K562 (cell line): ENCODE data around the gene CEP85L. TPM values are rescaled to one million over a fixed set of nuclear protein-coding genes. Genes with fewer than 3 reads are reported as not detected.

Experiments used
- ATAC-seq: fragments of 200-7000 bp; cut with Tn5 transposase; 3 replicates; pipeline ENCODE4 v1.9.1; 2020; ENCODE audit warnings: moderate library complexity
- BruUV-seq: library from RNA; stranded (reverse); fragments of 400-500 nt; replicated peaks from 2 replicates; lab custom pipeline; 2021; lab: Mats Ljungman, UMichigan
- CTCF ChIA-PET: fragments of 300-600 bp; formaldehyde crosslinking; extraction: SDS; loops from one replicate; lab custom pipeline; 2021; ENCODE audit warnings: low intra/inter-chr PET ratio; lab: Yijun Ruan, JAX
- POLR2A ChIA-PET: fragments of 300-600, 350-650 bp; sonication (Branson Sonifier 250); formaldehyde crosslinking; extraction: SDS; loops from one replicate; lab custom pipeline; 2021; ENCODE audit warnings: antibody characterized with exemption, inconsistent platforms; lab: Yijun Ruan, JAX
- DNase-seq, 4 experiments: peaks; one replicate each; pipeline versions ENCODE4 v3.0.0 to v3.0.0-alpha.2; 2011 to 2018; ENCODE audit warnings: low spot score in 3 of 4, mixed read lengths in 3 of 4; ENCODE audit errors: extremely low read depth in 1 of 4
- FAIRE-seq: peaks from 2 replicates; lab custom pipeline; 2011; peaks lifted over from hg19 to GRCh38; lab: Jason Lieb, UNC
- H2AFZ ChIP-seq: 2 replicates; pipeline ENCODE4 v1.6.0; 2011; ENCODE audit warnings: low read depth, low read length, control low read depth, inconsistent platforms
- H3K27ac ChIP-seq: fragments of 200-600 bp; 3 replicates; pipeline ENCODE4 v1.8.0; 2011; ENCODE audit warnings: low read depth, mild to moderate bottlenecking, control low read depth, inconsistent platforms, low read length, moderate library complexity, mixed read lengths; ENCODE audit errors: extremely low read depth
- H3K27me3 ChIP-seq, 2 experiments: fragments of 300-600 bp in 1 of 2; 2 replicates in 1 of 2; 3 replicates in 1 of 2; pipeline versions ENCODE4 v1.6.0 to v1.8.0; 2011; ENCODE audit warnings: inconsistent platforms in 2 of 2, low read length in 2 of 2, mild to moderate bottlenecking in 1 of 2, mixed read lengths in 1 of 2, moderate library complexity in 1 of 2; ENCODE audit not compliant: control insufficient read depth in 2 of 2, insufficient read depth in 2 of 2
- H3K36me3 ChIP-seq: fragments of 300-600 bp; 3 replicates; pipeline ENCODE4 v1.8.0; 2011; ENCODE audit warnings: mild to moderate bottlenecking, low read length, inconsistent platforms; ENCODE audit not compliant: control insufficient read depth, insufficient read depth
- H3K4me1 ChIP-seq, 2 experiments: fragments of 200-600 bp in 1 of 2; replicated peaks in 1 of 2; 2 replicates in 1 of 2; 3 replicates in 1 of 2; pipeline versions ENCODE4 v1.5.1 to v1.8.0; 2011; ENCODE audit warnings: inconsistent platforms in 2 of 2, low read length in 2 of 2, mild to moderate bottlenecking in 1 of 2, mixed read lengths in 1 of 2, moderate library complexity in 1 of 2; ENCODE audit not compliant: control insufficient read depth in 2 of 2, insufficient read depth in 2 of 2
- H3K4me2 ChIP-seq: 2 replicates; pipeline ENCODE4 v1.6.1; 2011; ENCODE audit warnings: low read length, control low read depth, inconsistent platforms, mixed read lengths; ENCODE audit not compliant: insufficient read depth
- H3K4me3 ChIP-seq: fragments of 200-600 bp; sonication (generic), shearing (Covaris generic); 2 replicates; pipeline ENCODE4 v1.5.1; 2016; ENCODE audit warnings: control low read depth, inconsistent platforms
- H3K79me2 ChIP-seq: fragments of 200-600 bp; 3 replicates; pipeline ENCODE4 v1.8.0; 2011; ENCODE audit warnings: low read length, inconsistent platforms; ENCODE audit not compliant: control insufficient read depth, insufficient read depth
- H3K9ac ChIP-seq, 2 experiments: 2 replicates each; pipeline versions ENCODE4 v1.6.0 to v1.6.1; 2011; ENCODE audit warnings: low read depth in 2 of 2, low read length in 2 of 2, control low read depth in 1 of 2, inconsistent platforms in 1 of 2, mild to moderate bottlenecking in 1 of 2, mixed read lengths in 1 of 2; ENCODE audit not compliant: insufficient read depth in 1 of 2
- H3K9me1 ChIP-seq: one replicate; pipeline ENCODE4 v1.6.0; 2011; ENCODE audit warnings: inconsistent platforms, mild to moderate bottlenecking, low read length, moderate library complexity; ENCODE audit not compliant: control insufficient read depth, insufficient read depth
- H3K9me3 ChIP-seq: replicated peaks from 2 replicates; pipeline ENCODE4 v1.5.1; 2011; ENCODE audit warnings: low read depth, low read length, inconsistent platforms; ENCODE audit not compliant: control insufficient read depth, insufficient read depth
- H4K20me1 ChIP-seq: replicated peaks from 2 replicates; pipeline ENCODE4 v1.6.1; 2011; ENCODE audit warnings: low read length, inconsistent platforms, mixed read lengths; ENCODE audit not compliant: control insufficient read depth, insufficient read depth
- ARID1B ChIP-seq: fragments of 450-650 bp; IDR thresholded peaks from 2 replicates; pipeline ENCODE4 v1.6.1; 2016; ENCODE audit warnings: antibody characterized with exemption, mild to moderate bottlenecking, inconsistent platforms
- CBFA2T3 ChIP-seq: fragments of 450-650 bp; IDR thresholded peaks from 2 replicates; pipeline ENCODE4 v1.6.1; 2017
- CEBPB ChIP-seq: fragments of 450-650 bp; IDR thresholded peaks from 2 replicates; pipeline ENCODE4 v1.6.1; 2016; ENCODE audit warnings: missing genetic modification characterization, missing compliant biosample characterization
- CHD1 ChIP-seq: fragments of 200-600 bp; sonication (generic); IDR thresholded peaks from one replicate; pipeline ENCODE4 v1.6.1; 2012; ENCODE audit warnings: mild to moderate bottlenecking, moderate library complexity, low read length, inconsistent platforms
- ERF ChIP-seq: fragments of 450-650 bp; formaldehyde crosslinking; IDR thresholded peaks from 2 replicates; pipeline ENCODE4 v1.4.0; 2020; ENCODE audit warnings: mild to moderate bottlenecking, mixed read lengths
- FOXA1 ChIP-seq: fragments of 450-650 bp; IDR thresholded peaks from 2 replicates; pipeline ENCODE4 v1.6.1; 2016; ENCODE audit warnings: mild to moderate bottlenecking, borderline replicate concordance
- FOXK2 ChIP-seq, 2 experiments: fragments of 450-650 bp; IDR thresholded peaks in 1 of 2; conservative IDR thresholded peaks in 1 of 2; 2 replicates each; pipeline ENCODE4 v1.6.1; 2016; ENCODE audit warnings: low read depth in 2 of 2, mild to moderate bottlenecking in 1 of 2
- IRF9 ChIP-seq: fragments of 450-650 bp; IDR thresholded peaks from 2 replicates; pipeline ENCODE4 v1.6.1; 2016; ENCODE audit warnings: missing biosample characterization, missing genetic modification characterization
- MTA2 ChIP-seq: fragments of 450-650 bp; IDR thresholded peaks from 2 replicates; pipeline ENCODE4 v1.6.1; 2016; ENCODE audit warnings: low read depth
- NCOA4 ChIP-seq: fragments of 450-650 bp; IDR thresholded peaks from 2 replicates; pipeline ENCODE4 v1.6.1; 2018; ENCODE audit warnings: mild to moderate bottlenecking; ENCODE audit not compliant: partially characterized antibody
- NR3C1 ChIP-seq: sonication (generic); formaldehyde crosslinking; IDR thresholded peaks from 2 replicates; pipeline ENCODE4 v1.8.1; 2022; ENCODE audit warnings: missing genetic modification reagents
- PHF20 ChIP-seq: fragments of 450-650 bp; IDR thresholded peaks from 2 replicates; pipeline ENCODE4 v1.6.1; 2018; ENCODE audit not compliant: partially characterized antibody
- PRPF4 ChIP-seq: fragments of 200-400 bp; formaldehyde crosslinking; IDR thresholded peaks from one replicate; pipeline ENCODE4 v1.6.1; 2017; ENCODE audit warnings: low read length, low read depth, mild to moderate bottlenecking; ENCODE audit not compliant: insufficient read depth, poor library complexity, severe bottlenecking
- TAF15 ChIP-seq: fragments of 200-400 bp; formaldehyde crosslinking; IDR thresholded peaks from 2 replicates; pipeline ENCODE4 v1.6.1; 2017; ENCODE audit warnings: mild to moderate bottlenecking, low read depth, low read length, moderate library complexity
- TAF9B ChIP-seq: fragments of 450-650 bp; IDR thresholded peaks from 2 replicates; pipeline ENCODE4 v1.6.1; 2018; ENCODE audit warnings: mild to moderate bottlenecking; ENCODE audit not compliant: partially characterized antibody
- TEAD1 ChIP-seq, 2 experiments: fragments of 450-650 bp in 1 of 2; sonication (generic) in 1 of 2; formaldehyde crosslinking; IDR thresholded peaks; 2 replicates each; pipeline versions ENCODE4 v1.4.0 to v1.8.0; 2020 to 2022; ENCODE audit warnings: mild to moderate bottlenecking in 2 of 2, missing genetic modification reagents in 1 of 2
- USF2 ChIP-seq: sonication (generic); formaldehyde crosslinking; IDR thresholded peaks from 2 replicates; pipeline ENCODE4 v1.5.0; 2020; ENCODE audit warnings: missing genetic modification reagents
- ZFP1 ChIP-seq: fragments of 450-650 bp; formaldehyde crosslinking; IDR thresholded peaks from 2 replicates; pipeline ENCODE4 v1.4.0; 2020; ENCODE audit warnings: mild to moderate bottlenecking, mixed read lengths
- ZKSCAN1 ChIP-seq: fragments of 150-350 bp; IDR thresholded peaks from 2 replicates; pipeline ENCODE4 v1.6.1; 2016; ENCODE audit warnings: low read depth, low read length
- ZNF274 ChIP-seq: IDR thresholded peaks from 2 replicates; pipeline ENCODE4 v1.6.1; 2011; ENCODE audit warnings: low read depth, mild to moderate bottlenecking, low read length, moderate library complexity, borderline replicate concordance
- ZNF277 ChIP-seq: fragments of 250-450 bp; sonication (Bioruptor Pico); IDR thresholded peaks from 2 replicates; pipeline ENCODE4 v1.8.0; 2022; ENCODE audit warnings: inconsistent platforms, mild to moderate bottlenecking, moderate library complexity, borderline replicate concordance
- WGBS: fragments of 100-300 bp; shearing (Covaris generic); methylation state at CpG from one replicate; pipeline ENCODE4 v1.1.6; 2016; ENCODE audit warnings: low coverage, mixed read lengths; ENCODE audit not compliant: insufficient coverage; ENCODE audit errors: missing lambda C conversion rate; 5-methylcytosine and 5-hydroxymethylcytosine counted together
- in situ Hi-C: fragments of 300-500 bp; cut with MboI; formaldehyde crosslinking; loops from 4 replicates; pipeline ENCODE4 v1.15.0; 2018; ENCODE audit warnings: inconsistent platforms, mixed read lengths
- intact Hi-C: fragments of 100-400 bp; cut with micrococcal nuclease; formaldehyde crosslinking; loops from 2 replicates; pipeline ENCODE4 v1.14.2; 2022
- polyA plus RNA-seq, 8 experiments: library from polyadenylated mRNA; depleted of rRNA in 4 of 8; stranded (reverse) in 5 of 8; unstranded in 3 of 8; fragments of >200 nt; fragmentation: Nextera tagmentation in 2 of 8; fragmentation: Illumina TruSeq in 1 of 8; extraction: Ambion mirVana in 2 of 8; extraction: Trizol in 1 of 8; gene quantifications; 2 replicates each; pipeline versions ENCODE4 v1.2.1 to v1.2.3, GENCODE V29; 2011 to 2014; ENCODE audit warnings: inconsistent platforms in 1 of 8, missing spikeins in 1 of 8
- total RNA-seq, 7 experiments: library from RNA; depleted of rRNA in 6 of 7; stranded (reverse); fragments of >200 nt in 6 of 7; fragmentation: Illumina TruSeq in 2 of 7; extraction: Trizol in 2 of 7; gene quantifications; 2 replicates each; pipeline versions ENCODE4 v1.2.1 to v1.2.3, GENCODE V29; 2011 to 2021; ENCODE audit warnings: low replicate concordance in 1 of 7

CEP85L gene
- total and polyA plus RNA-seq, 9 of the 15 experiments (the other 6 are each of a cell fraction or from before 2014, with no cell fraction given): 4.5 to 15.8 (median 8.3) TPM

- TF ChIP-seq ZNF277: no peak
Measured at GRCh38 chr6:118644007-118644406, 7.4 kb downstream of the CEP85L start (continued).

- in situ Hi-C loops: no loop called here
- Histone ChIP-seq H4K20me1 (no peaks in the 10 kb centered on the region), H3K27me3 (no peaks in the 10 kb centered on the region), H3K36me3 (no peaks in the 10 kb centered on the region), H3K4me2 (no peak overlapping the region; the same call in 1 of the 2 replicates), H3K9ac (no peak overlapping the region), H3K79me2 (peaks cover 65% of the 10 kb centered on the region), H3K4me1 (peaks cover 0 to 6% of the 10 kb centered on the region in 2 experiments; a peak in 2 of 5 replicates), H3K4me3 (no peak overlapping the region), H3K27ac (no peak overlapping the region), H2AFZ (no peak overlapping the region), H3K9me1 (no peaks in the 10 kb centered on the region), H3K9me3 (no peaks in the 10 kb centered on the region)
- FAIRE-seq: no peak
- ChIA-PET POLR2A (interaction anchor here (1.8 to 3.5 kb wide), 2 partner anchors 9 to 16 kb away, joined by 6 to 17 read pairs; partner anchors contain the start of gene CEP85L), CTCF (no interaction called here)
- WGBS: 30% methylated on average over 1 of the region's 1 CpG
- DNase-seq: no peak
- intact Hi-C loops: no loop called here
- no peak for ATAC-seq
- BruUV-seq: no TSS peak
- TF ChIP-seq TAF9B (no peak), CHD1 (no peak), PRPF4 (no peak), IRF9 (no peak), ERF (CRISPR knock-in tag) (no peak), MTA2 (0 out of 2 replicates have a peak, but pooled peaks have one; percentile 14), PHF20 (no peak), NR3C1 (no peak), ZFP1 (CRISPR knock-in tag) (no peak), NCOA4 (no peak), TAF15 (no peak), ZNF274 (no peak), USF2 (CRISPR knock-in tag) (no peak), FOXK2 (conservative IDR thresholded peaks at IDR 0.05 in 1 of 2, IDR thresholded peaks at IDR 0.05 in 1 of 2; ENCODE audit: low read depth in 2 of 2) (0 out of 4 replicates have a peak, but pooled peaks of 1 of the 2 experiments have one; percentile 55), FOXA1 (no peak), ARID1B (peak; percentile 57), CBFA2T3 (0 out of 2 replicates have a peak, but pooled peaks have one; percentile 42), CEBPB (tag) (no peak), TEAD1 (CRISPR knock-in tag; IDR thresholded peaks at IDR 0.05) (no peak), ZKSCAN1 (no peak)
Measured at GRCh38 chr6:118641042-118641441, 10.3 kb downstream of the CEP85L start.
